Transverse colon (tissue), 4 donors: ENCODE results near the gene RBBP5.

Experiments
- CTCF ChIP-seq, 5 experiments: fragments of 200-600 bp in 3 of 5; fragments of 450-650 bp in 2 of 5; sonication (generic) in 3 of 5; IDR thresholded peaks; 1 replicate in 2 of 5; 2 replicates in 3 of 5; pipeline ENCODE4 v1.5.1; 2016 to 2017; ENCODE audit warnings: antibody characterized with exemption in 5 of 5, inconsistent platforms in 3 of 5, mild to moderate bottlenecking in 2 of 5, moderate library complexity in 1 of 5
- POLR2AphosphoS5 ChIP-seq, 3 donors: sonication (generic); formaldehyde crosslinking; IDR thresholded peaks; one replicate each; pipeline ENCODE4 v1.6.1; 2016; ENCODE audit warnings: antibody characterized with exemption in 3 of 3

DNA sequence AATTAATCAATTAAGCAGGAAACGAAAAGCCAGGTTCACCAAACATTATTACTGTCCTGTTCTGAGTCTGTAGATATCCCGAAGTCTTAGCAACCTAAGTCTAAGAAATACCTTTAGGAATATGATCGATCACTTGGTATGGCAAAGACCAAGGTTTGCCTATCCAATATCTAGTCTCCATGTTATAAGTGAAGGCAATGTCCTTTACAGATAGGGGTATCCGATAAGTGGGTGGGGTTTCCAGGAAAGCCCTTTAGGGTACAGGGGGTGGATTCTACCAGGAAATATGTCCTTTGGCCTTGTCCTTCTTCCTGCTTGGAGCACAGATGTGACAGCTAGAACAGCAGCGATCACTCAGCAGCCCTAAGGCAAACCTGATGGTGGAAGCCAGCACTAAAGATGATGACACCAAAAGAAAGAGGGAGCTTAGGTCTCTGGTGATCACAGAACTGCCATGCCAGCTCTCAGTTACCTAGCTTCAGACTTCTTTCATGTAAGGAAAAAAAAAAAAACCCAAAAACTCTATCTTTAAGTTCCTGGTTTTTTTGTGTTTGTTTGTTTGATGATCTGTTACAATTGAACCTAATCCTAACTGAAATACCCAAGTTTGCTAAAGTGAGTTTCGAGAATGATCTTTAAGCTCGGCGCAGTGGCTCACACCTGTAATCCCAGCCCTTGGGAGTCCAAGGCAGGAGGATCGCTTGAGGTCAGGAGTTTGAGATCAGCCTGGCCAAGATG is 48.9 kb upstream of the RBBP5 start:
- no peak for TF ChIP-seq CTCF (IDR thresholded peaks at IDR 0.05)
- no peak for TF ChIP-seq POLR2AphosphoS5 (IDR thresholded peaks at IDR 0.05)
